HL-60 (cell line): ENCODE measurements around the gene HELQ.

ENCODE experiments used
- DNase-seq, 2 experiments: peaks; one replicate each; pipeline ENCODE4 v3.0.0-alpha.2; 2010 to 2020; ENCODE audit warnings: low read depth in 1 of 2, low spot score in 1 of 2
- H3K27ac ChIP-seq: fragments of 250-450 bp; sonication (Bioruptor Pico); replicated peaks from 2 replicates; pipeline ENCODE4 v1.5.1; 2020; ENCODE audit warnings: mild to moderate bottlenecking, moderate library complexity
- H3K27me3 ChIP-seq: fragments of 250-450 bp; sonication (Bioruptor Pico); 2 replicates; pipeline ENCODE4 v1.5.1; 2021; ENCODE audit warnings: mild to moderate bottlenecking, moderate library complexity; ENCODE audit not compliant: insufficient read depth, poor library complexity, severe bottlenecking
- H3K4me3 ChIP-seq: replicated peaks from 2 replicates; pipeline ENCODE4 v1.5.1; 2011; ENCODE audit warnings: mild to moderate bottlenecking, control low read depth, low read length; ENCODE audit not compliant: insufficient read depth
- CTCF ChIP-seq: IDR thresholded peaks from one replicate; pipeline ENCODE4 v1.5.1; 2011; ENCODE audit warnings: low read length, control low read depth, inconsistent platforms; ENCODE audit not compliant: insufficient read depth
- GABPA ChIP-seq: IDR thresholded peaks from 2 replicates; pipeline ENCODE4 v1.6.1; 2012; ENCODE audit warnings: low read depth
- POLR2AphosphoS5 ChIP-seq: IDR thresholded peaks from 2 replicates; pipeline ENCODE4 v1.6.1; 2012; ENCODE audit warnings: low read depth
- REST ChIP-seq: IDR thresholded peaks from 2 replicates; pipeline ENCODE4 v1.6.1; 2012; ENCODE audit warnings: low read depth; ENCODE audit not compliant: insufficient replicate concordance
- SPI1 ChIP-seq: IDR thresholded peaks from 2 replicates; pipeline ENCODE4 v1.6.1; 2012; ENCODE audit warnings: low read depth, mild to moderate bottlenecking, borderline replicate concordance

HELQ gene

GRCh38 chr4:83371936-83372335 is 83.7 kb downstream of the HELQ start:
- TF ChIP-seq GABPA (no peak), REST (no peak), SPI1 (no peak), POLR2AphosphoS5 (no peak), CTCF (no peak)
- no peak for DNase-seq
- H3K27ac ChIP-seq, result no peak overlapping the region
- no peak overlapping the region for H3K4me3 ChIP-seq
- no peaks in the 10 kb centered on the region for H3K27me3 ChIP-seq

GRCh38 chr4:83371235-83371634 is 84.4 kb downstream of the HELQ start:
- no peak for DNase-seq
- TF ChIP-seq CTCF (no peak), SPI1 (no peak)
- no peak overlapping the region for H3K27ac ChIP-seq
- H3K4me3 ChIP-seq, result no peak overlapping the region
- H3K27me3 ChIP-seq, result no peaks in the 10 kb centered on the region

- TF ChIP-seq SPI1 (peak; percentile 44; the same call in 1 of the 2 replicates), GABPA (no peak)
- Histone ChIP-seq H3K4me3 (no peak overlapping the region), H3K27me3 (no peaks in the 10 kb centered on the region), H3K27ac (no peak overlapping the region)
- no peak for DNase-seq
Observed at GRCh38 chr4:83370640-83370906, 85.0 kb downstream of the HELQ start.

- TF ChIP-seq GABPA (no peak), SPI1 (no peak), POLR2AphosphoS5 (no peak)
- no peak overlapping the region for H3K27ac ChIP-seq
- H3K4me3 ChIP-seq, result no peak overlapping the region
- DNase-seq, result peak; percentile 7 to 83
- H3K27me3 ChIP-seq, result no peaks in the 10 kb centered on the region
Observed at GRCh38 chr4:83369831-83370639, 85.6 kb downstream of the HELQ start.

GRCh38 chr4:83364312-83364711 is 91.3 kb downstream of the HELQ start:
- Histone ChIP-seq H3K27ac (no peak overlapping the region), H3K4me3 (no peak overlapping the region), H3K27me3 (no peaks in the 10 kb centered on the region)
- TF ChIP-seq POLR2AphosphoS5 (no peak), REST (no peak), SPI1 (no peak), GABPA (no peak), CTCF (no peak)
- DNase-seq, result peak in 1 of 2 experiments; percentile 4
